SU-DHL-6 (cell line): ENCODE measurements around the gene KPNA3.

Source experiments
- EZH2phosphoT487 ChIP-seq: fragments of 200-600 bp; sonication (generic), shearing (Covaris generic); conservative IDR thresholded peaks from 2 replicates; pipeline ENCODE4 v1.6.1; 2018; ENCODE audit warnings: mild to moderate bottlenecking, antibody characterized with exemption, low read length, moderate library complexity, mixed read lengths
- TF ChIP-seq, protein P1 (sequence below): fragments of 200-600 bp; sonication (generic); IDR thresholded peaks from one replicate; pipeline ENCODE4 v1.5.1; 2017; ENCODE audit warnings: antibody characterized with exemption, mild to moderate bottlenecking, low read length, moderate library complexity; ENCODE audit not compliant: insufficient read depth, poor library complexity, severe bottlenecking

DNA sequence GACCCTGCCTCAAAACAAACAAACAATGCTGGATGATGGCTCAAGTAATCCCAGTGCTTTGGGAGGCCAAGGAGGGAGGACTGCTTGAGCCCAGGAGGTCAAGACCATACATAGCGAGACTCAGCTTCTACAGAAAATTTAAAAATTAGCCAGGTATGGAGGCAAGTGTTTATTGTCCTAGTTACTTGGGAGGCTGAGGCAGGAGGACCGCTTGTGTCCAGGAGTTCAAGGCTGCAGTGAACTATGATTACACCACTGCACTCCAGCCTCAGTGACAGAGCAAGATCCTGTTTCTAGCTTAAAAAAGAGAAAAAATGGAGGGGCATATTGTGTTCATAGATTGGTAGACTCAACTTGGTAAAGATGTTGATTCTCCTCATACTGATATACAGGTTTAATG lies 36.2 kb downstream of the KPNA3 start:
- TF ChIP-seq, protein P1, sequence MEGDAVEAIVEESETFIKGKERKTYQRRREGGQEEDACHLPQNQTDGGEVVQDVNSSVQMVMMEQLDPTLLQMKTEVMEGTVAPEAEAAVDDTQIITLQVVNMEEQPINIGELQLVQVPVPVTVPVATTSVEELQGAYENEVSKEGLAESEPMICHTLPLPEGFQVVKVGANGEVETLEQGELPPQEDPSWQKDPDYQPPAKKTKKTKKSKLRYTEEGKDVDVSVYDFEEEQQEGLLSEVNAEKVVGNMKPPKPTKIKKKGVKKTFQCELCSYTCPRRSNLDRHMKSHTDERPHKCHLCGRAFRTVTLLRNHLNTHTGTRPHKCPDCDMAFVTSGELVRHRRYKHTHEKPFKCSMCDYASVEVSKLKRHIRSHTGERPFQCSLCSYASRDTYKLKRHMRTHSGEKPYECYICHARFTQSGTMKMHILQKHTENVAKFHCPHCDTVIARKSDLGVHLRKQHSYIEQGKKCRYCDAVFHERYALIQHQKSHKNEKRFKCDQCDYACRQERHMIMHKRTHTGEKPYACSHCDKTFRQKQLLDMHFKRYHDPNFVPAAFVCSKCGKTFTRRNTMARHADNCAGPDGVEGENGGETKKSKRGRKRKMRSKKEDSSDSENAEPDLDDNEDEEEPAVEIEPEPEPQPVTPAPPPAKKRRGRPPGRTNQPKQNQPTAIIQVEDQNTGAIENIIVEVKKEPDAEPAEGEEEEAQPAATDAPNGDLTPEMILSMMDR: no peak
- TF ChIP-seq EZH2phosphoT487: no peak
